HCT116 (cell line): ENCODE data around the gene TMEM150C. TPM values are rescaled to one million over a fixed set of nuclear protein-coding genes. Genes with fewer than 3 reads are reported as not detected.

Experiments
- ATAC-seq: fragments of 200-7000 bp; cut with Tn5 transposase; 2 replicates; pipeline ENCODE4 v1.9.1; 2020; ENCODE audit warnings: mild to moderate bottlenecking, moderate library complexity
- BruUV-seq: library from RNA; stranded (reverse); fragments of 400-500 nt; replicated peaks from 2 replicates; lab custom pipeline; 2021; lab: Mats Ljungman, UMichigan
- CTCF ChIA-PET: fragments of 300-600 bp; sonication (Branson Sonifier 250); formaldehyde crosslinking; loops from one replicate; lab custom pipeline; 2021; ENCODE audit warnings: antibody characterized with exemption; lab: Charles Lee
- POLR2A ChIA-PET: fragments of 300-600, 350-600 bp; sonication (Branson Sonifier 250); formaldehyde crosslinking; loops from one replicate; lab custom pipeline; 2021; ENCODE audit warnings: antibody characterized with exemption; lab: Charles Lee
- RAD21 ChIA-PET, 2 experiments: fragments of 300-600 bp; sonication (Branson Sonifier 250); formaldehyde crosslinking; loops; one replicate each; lab custom pipeline; 2023; ENCODE audit warnings: low total read pairs in 2 of 2; ENCODE audit not compliant: uncharacterized antibody in 2 of 2, unreplicated experiment in 2 of 2, low non-redundant PET in 1 of 2; lab: Charles Lee
- DNase-seq: peaks from one replicate; pipeline ENCODE4 v3.0.0-alpha.2; 2010; ENCODE audit warnings: low read depth, low spot score
- H2AFZ ChIP-seq: fragments of 200-600 bp; shearing (Covaris generic), sonication (generic); 2 replicates; pipeline ENCODE4 v1.6.1; 2017; ENCODE audit warnings: low read depth, mixed run types, mixed read lengths, antibody characterized with exemption, low read length; ENCODE audit not compliant: poor library complexity, severe bottlenecking
- H3K27ac ChIP-seq: 2 replicates; pipeline ENCODE4 v1.5.1; 2012; ENCODE audit warnings: low read depth, low read length
- H3K27me3 ChIP-seq: fragments of 200-600 bp; sonication (generic); 2 replicates; pipeline ENCODE4 v1.6.1; 2016; ENCODE audit warnings: mixed run types, low read length, mixed read lengths; ENCODE audit not compliant: insufficient read depth
- H3K36me3 ChIP-seq, 2 experiments: fragments of 200-500 bp in 1 of 2; fragments of 200-600 bp in 1 of 2; sonication (Bioruptor generic) in 1 of 2; sonication (generic) in 1 of 2; 2 replicates each; pipeline versions ENCODE4 v1.5.1 to v1.6.1; 2014 to 2016; ENCODE audit warnings: low read length in 2 of 2, inconsistent platforms in 1 of 2, mixed read lengths in 1 of 2, mixed run types in 1 of 2; ENCODE audit not compliant: insufficient read depth in 2 of 2, control insufficient read depth in 1 of 2
- H3K4me1 ChIP-seq, 2 experiments: fragments of 200-600 bp in 1 of 2; sonication (generic) in 1 of 2; 2 replicates each; pipeline versions ENCODE4 v1.5.1 to v1.6.1; 2012 to 2017; ENCODE audit warnings: low read length in 2 of 2, inconsistent platforms in 1 of 2, mild to moderate bottlenecking in 1 of 2, mixed read lengths in 1 of 2, mixed run types in 1 of 2, moderate library complexity in 1 of 2; ENCODE audit not compliant: insufficient read depth in 2 of 2, control insufficient read depth in 1 of 2
- H3K4me2 ChIP-seq: fragments of 200-600 bp; sonication (generic); 2 replicates; pipeline ENCODE4 v1.6.1; 2017; ENCODE audit warnings: mixed run types, low read length, mixed read lengths
- H3K4me3 ChIP-seq, 2 experiments: fragments of 200-600 bp in 1 of 2; sonication (generic) in 1 of 2; replicated peaks in 1 of 2; 2 replicates each; pipeline ENCODE4 v1.5.1; 2011 to 2016; ENCODE audit warnings: low read length in 2 of 2, control low read depth in 1 of 2, low read depth in 1 of 2, mild to moderate bottlenecking in 1 of 2, mixed read lengths in 1 of 2, mixed run types in 1 of 2
- H3K79me2 ChIP-seq: fragments of 200-600 bp; sonication (generic); 2 replicates; pipeline ENCODE4 v1.6.1; 2017; ENCODE audit warnings: mild to moderate bottlenecking, mixed run types, low read length, moderate library complexity, mixed read lengths; ENCODE audit not compliant: insufficient read depth
- H3K9ac ChIP-seq: fragments of 200-600 bp; sonication (generic); 2 replicates; pipeline ENCODE4 v1.6.1; 2016; ENCODE audit warnings: low read length, mixed read lengths
- H3K9me2 ChIP-seq: fragments of 200-600 bp; sonication (generic), shearing (Covaris generic); 2 replicates; pipeline ENCODE4 v1.6.1; 2017; ENCODE audit warnings: mixed run types, mild to moderate bottlenecking, moderate library complexity; ENCODE audit not compliant: insufficient read depth
- H3K9me3 ChIP-seq, 2 experiments: fragments of 200-500 bp in 1 of 2; fragments of 200-600 bp in 1 of 2; sonication (Bioruptor generic) in 1 of 2; sonication (generic) in 1 of 2; 2 replicates each; pipeline ENCODE4 v1.6.1; 2014 to 2017; ENCODE audit warnings: low read length in 2 of 2, mixed read lengths in 2 of 2, inconsistent platforms in 1 of 2, low read depth in 1 of 2, mild to moderate bottlenecking in 1 of 2, mixed run types in 1 of 2, moderate library complexity in 1 of 2; ENCODE audit not compliant: control insufficient read depth in 1 of 2, insufficient read depth in 1 of 2
- H4K20me1 ChIP-seq: fragments of 200-600 bp; sonication (generic), shearing (Covaris generic); 2 replicates; pipeline ENCODE4 v1.6.1; 2017; ENCODE audit warnings: mixed run types, mild to moderate bottlenecking, moderate library complexity; ENCODE audit not compliant: insufficient read depth
- CBX3 ChIP-seq: IDR thresholded peaks from 2 replicates; pipeline ENCODE4 v1.6.1; 2012; ENCODE audit warnings: low read depth
- CEBPB ChIP-seq: IDR thresholded peaks from 2 replicates; pipeline ENCODE4 v1.6.1; 2012; ENCODE audit warnings: low read depth
- EGR1 ChIP-seq: IDR thresholded peaks from 2 replicates; pipeline ENCODE4 v1.6.1; 2012; ENCODE audit warnings: low read depth
- ELF1 ChIP-seq: IDR thresholded peaks from 2 replicates; pipeline ENCODE4 v1.6.1; 2012; ENCODE audit warnings: low read depth, borderline replicate concordance
- EZH2 ChIP-seq: fragments of 200-600 bp; sonication (generic); IDR thresholded peaks from 2 replicates; pipeline ENCODE4 v1.6.1; 2017; ENCODE audit warnings: antibody characterized with exemption, mixed run types
- EZH2phosphoT487 ChIP-seq: fragments of 200-600 bp; IDR thresholded peaks from 2 replicates; pipeline ENCODE4 v1.6.1; 2018; ENCODE audit warnings: antibody characterized with exemption, borderline replicate concordance
- FOSL1 ChIP-seq: IDR thresholded peaks from 2 replicates; pipeline ENCODE4 v1.6.1; 2012; ENCODE audit warnings: low read depth
- MAX ChIP-seq: IDR thresholded peaks from 2 replicates; pipeline ENCODE4 v1.6.1; 2012
- POLR2A ChIP-seq: IDR thresholded peaks from 2 replicates; pipeline ENCODE4 v1.7.0; 2011; ENCODE audit warnings: borderline replicate concordance; ENCODE audit not compliant: insufficient read depth, insufficient read length; ENCODE audit errors: extremely low read depth
- RAD21 ChIP-seq: IDR thresholded peaks from 2 replicates; pipeline ENCODE4 v1.6.1; 2012; ENCODE audit warnings: low read depth, mild to moderate bottlenecking
- REST ChIP-seq: IDR thresholded peaks from 2 replicates; pipeline ENCODE4 v1.6.1; 2012; ENCODE audit warnings: low read depth
- SIN3A ChIP-seq: IDR thresholded peaks from 2 replicates; pipeline ENCODE4 v1.6.1; 2012; ENCODE audit warnings: low read depth
- SRF ChIP-seq: IDR thresholded peaks from 2 replicates; pipeline ENCODE4 v1.6.1; 2012; ENCODE audit warnings: low read depth
- TCF7L2 ChIP-seq: IDR thresholded peaks from 2 replicates; pipeline ENCODE4 v1.7.0; 2011; ENCODE audit warnings: borderline replicate concordance, inconsistent platforms; ENCODE audit not compliant: insufficient read depth, insufficient read length; ENCODE audit errors: extremely low read depth
- ZNF274 ChIP-seq: fragments of 200-500 bp; sonication (Bioruptor generic); IDR thresholded peaks from 2 replicates; pipeline ENCODE4 v1.6.1; 2014; ENCODE audit warnings: mild to moderate bottlenecking, low read depth, low read length, inconsistent platforms
- intact Hi-C: fragments of 100-400 bp; cut with micrococcal nuclease; formaldehyde crosslinking; loops from 2 replicates; pipeline ENCODE4 v1.10.0; 2022
- total RNA-seq: library from RNA; stranded (reverse); gene quantifications from one replicate; pipeline ENCODE4 v1.2.1, GENCODE V29; 2021; ENCODE audit not compliant: unreplicated experiment

Gene TMEM150C
- total RNA-seq, 1 experiment from 2014 or later, result 1.2 TPM

GRCh38 chr4:82587826-82588540, 26.2 kb upstream of the TMEM150C start:
- H2AFZ ChIP-seq, result no peak overlapping the region
- no peak overlapping the region for H3K4me2 ChIP-seq
- H3K36me3 ChIP-seq, result no peaks in the 10 kb centered on the region
- no peaks in the 10 kb centered on the region for H3K4me1 ChIP-seq
- ChIA-PET CTCF (interaction anchor here (1.0 kb wide), 1 partner anchor 125 kb away, joined by 3 read pairs; no protein-coding TSS in a partner anchor), RAD21 (no interaction called here), POLR2A (no interaction called here)
- no peak overlapping the region for H3K27ac ChIP-seq
- H3K9ac ChIP-seq, result no peak overlapping the region
- TF ChIP-seq EGR1 (no peak), REST (no peak), TCF7L2 (no peak), RAD21 (no peak), ELF1 (no peak), SIN3A (no peak), MAX (no peak), CBX3 (no peak), POLR2A (no peak), SRF (no peak), CEBPB (no peak), FOSL1 (no peak), ZNF274 (no peak), EZH2 (no peak), EZH2phosphoT487 (no peak)
- no TSS peak for BruUV-seq
- H3K9me2 ChIP-seq, result no peaks in the 10 kb centered on the region
- H3K9me3 ChIP-seq, result no peaks in the 10 kb centered on the region
- no peaks in the 10 kb centered on the region for H3K79me2 ChIP-seq
- DNase-seq (no peak), ATAC-seq (no peak)
- no peak overlapping the region for H3K4me3 ChIP-seq
- intact Hi-C loops, result no loop called here
- no peaks in the 10 kb centered on the region for H4K20me1 ChIP-seq
- H3K27me3 ChIP-seq, result peaks cover 29% of the 10 kb centered on the region
